Type B pancreatic cell (in vitro differentiated cells): ENCODE results near the gene ASB5. TPM values are rescaled to one million over a fixed set of nuclear protein-coding genes. Genes with fewer than 3 reads are reported as not detected.

Source experiments
- DNase-seq: peaks from one replicate; pipeline ENCODE4 v3.0.0; 2021; ENCODE audit warnings: mixed read lengths; ENCODE audit not compliant: unreplicated experiment; ENCODE audit errors: extremely low spot score
- H3K27ac Mint-ChIP-seq: 2 replicates; pipeline ENCODE4 v1.8.0; 2021; ENCODE audit warnings: mild to moderate bottlenecking, mixed read lengths
- H3K27me3 Mint-ChIP-seq: 2 replicates; pipeline ENCODE4 v1.8.0; 2021; ENCODE audit warnings: mixed read lengths
- H3K36me3 Mint-ChIP-seq: 2 replicates; pipeline ENCODE4 v1.8.0; 2021; ENCODE audit warnings: mixed read lengths
- H3K4me1 Mint-ChIP-seq: one replicate; pipeline ENCODE4 v1.8.0; 2021; ENCODE audit warnings: mixed read lengths; ENCODE audit not compliant: unreplicated experiment
- H3K4me3 Mint-ChIP-seq: 2 replicates; pipeline ENCODE4 v1.8.0; 2021; ENCODE audit warnings: mild to moderate bottlenecking, mixed read lengths
- H3K9me3 Mint-ChIP-seq: 2 replicates; pipeline ENCODE4 v1.8.0; 2021; ENCODE audit warnings: mixed read lengths
- long read RNA-seq: library from polyadenylated mRNA; unstranded; transcript quantifications from one replicate; pipeline ENCODE4 v2.0.0, GENCODE V29; 2020
- total RNA-seq: library from RNA; stranded (reverse); gene quantifications from 2 replicates; pipeline ENCODE4 v1.2.1, GENCODE V29; 2021; ENCODE audit warnings: low replicate concordance
- TF ChIP-seq, protein P1 (sequence below): fragments of 200-600 bp; sonication (generic); conservative IDR thresholded peaks from 2 replicates; pipeline ENCODE4 v1.5.0; 2021; ENCODE audit warnings: antibody characterized with exemption, mild to moderate bottlenecking

The ASB5 gene, protein sequence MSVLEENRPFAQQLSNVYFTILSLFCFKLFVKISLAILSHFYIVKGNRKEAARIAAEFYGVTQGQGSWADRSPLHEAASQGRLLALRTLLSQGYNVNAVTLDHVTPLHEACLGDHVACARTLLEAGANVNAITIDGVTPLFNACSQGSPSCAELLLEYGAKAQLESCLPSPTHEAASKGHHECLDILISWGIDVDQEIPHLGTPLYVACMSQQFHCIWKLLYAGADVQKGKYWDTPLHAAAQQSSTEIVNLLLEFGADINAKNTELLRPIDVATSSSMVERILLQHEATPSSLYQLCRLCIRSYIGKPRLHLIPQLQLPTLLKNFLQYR
- 0.10 TPM in 1 of 2 replicates, not detected in the other for total RNA-seq
- long read RNA-seq = 0 reads

DNA sequence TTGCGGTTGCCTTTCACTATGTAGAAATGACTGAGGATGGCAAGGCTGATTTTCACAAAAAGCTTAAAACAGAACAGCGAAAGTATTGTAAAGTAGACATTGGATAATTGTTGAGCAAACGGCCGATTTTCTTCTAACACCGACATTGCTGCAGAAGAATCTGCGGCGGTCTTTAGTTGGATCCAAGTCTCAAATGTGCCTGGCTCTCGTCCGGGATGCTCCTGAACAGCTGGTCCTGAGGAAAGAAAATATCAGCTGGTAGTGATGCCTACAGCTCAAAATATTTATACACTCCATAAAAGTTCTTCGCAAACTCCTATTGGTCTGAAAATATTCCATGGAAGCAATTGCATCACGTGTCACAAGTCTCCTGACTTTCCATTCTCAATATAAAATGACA, at the start of gene ASB5:
TSS of gene ASB5 (minus strand) at position 260 of the 400 bp plus-strand sequence. CDS start at position 146, 114 bp downstream.
- DNase-seq = no peak
- Mint-ChIP-seq H3K9me3 (no peaks in the 10 kb centered on the region), H3K4me1 (no peaks in the 10 kb centered on the region), H3K27ac (no peak within 1 kb of the TSS), H3K36me3 (no peaks in the 10 kb centered on the region), H3K4me3 (no peak within 1 kb of the TSS), H3K27me3 (no peaks in the 10 kb centered on the region)
- TF ChIP-seq, protein P1, sequence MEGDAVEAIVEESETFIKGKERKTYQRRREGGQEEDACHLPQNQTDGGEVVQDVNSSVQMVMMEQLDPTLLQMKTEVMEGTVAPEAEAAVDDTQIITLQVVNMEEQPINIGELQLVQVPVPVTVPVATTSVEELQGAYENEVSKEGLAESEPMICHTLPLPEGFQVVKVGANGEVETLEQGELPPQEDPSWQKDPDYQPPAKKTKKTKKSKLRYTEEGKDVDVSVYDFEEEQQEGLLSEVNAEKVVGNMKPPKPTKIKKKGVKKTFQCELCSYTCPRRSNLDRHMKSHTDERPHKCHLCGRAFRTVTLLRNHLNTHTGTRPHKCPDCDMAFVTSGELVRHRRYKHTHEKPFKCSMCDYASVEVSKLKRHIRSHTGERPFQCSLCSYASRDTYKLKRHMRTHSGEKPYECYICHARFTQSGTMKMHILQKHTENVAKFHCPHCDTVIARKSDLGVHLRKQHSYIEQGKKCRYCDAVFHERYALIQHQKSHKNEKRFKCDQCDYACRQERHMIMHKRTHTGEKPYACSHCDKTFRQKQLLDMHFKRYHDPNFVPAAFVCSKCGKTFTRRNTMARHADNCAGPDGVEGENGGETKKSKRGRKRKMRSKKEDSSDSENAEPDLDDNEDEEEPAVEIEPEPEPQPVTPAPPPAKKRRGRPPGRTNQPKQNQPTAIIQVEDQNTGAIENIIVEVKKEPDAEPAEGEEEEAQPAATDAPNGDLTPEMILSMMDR = no peak

DNA sequence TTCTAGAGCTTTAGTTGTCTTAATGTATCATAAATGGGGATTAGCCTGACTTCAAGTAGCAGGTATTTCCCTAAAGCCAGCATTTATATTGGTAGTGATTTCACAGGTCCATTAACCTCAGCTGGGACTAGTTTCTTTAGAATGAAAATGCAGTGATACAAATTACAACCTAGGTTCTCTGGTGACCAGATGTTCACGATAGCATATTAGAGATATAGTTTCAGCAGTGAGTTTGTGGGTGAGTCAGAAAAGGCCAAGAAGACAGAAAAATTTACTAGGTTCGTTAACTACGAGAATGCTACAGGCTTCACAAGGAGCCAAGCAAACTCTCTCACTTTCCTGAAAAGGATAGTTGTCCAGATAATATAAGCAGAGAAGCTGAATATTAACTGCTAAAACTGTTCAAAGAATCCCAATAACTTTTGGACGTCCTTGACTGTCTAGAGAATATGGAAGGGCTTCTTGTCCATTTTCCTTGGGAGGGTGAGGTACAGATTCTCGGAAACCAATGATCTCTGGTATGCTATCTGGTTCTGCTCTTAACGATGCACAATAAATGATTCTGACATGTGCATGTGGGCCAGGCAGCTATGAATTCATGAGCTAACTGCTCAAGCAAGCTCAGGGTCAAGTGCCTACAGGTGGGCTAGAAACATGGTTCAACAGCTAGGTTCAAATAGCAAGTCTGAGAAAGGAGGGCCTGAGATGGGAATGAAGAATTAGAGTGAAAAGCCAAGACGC, 44.7 kb upstream of the ASB5 start:
- TF ChIP-seq, protein P1 = no peak
- peaks cover 3% of the 10 kb centered on the region for H3K27me3 Mint-ChIP-seq
- H3K9me3 Mint-ChIP-seq = no peaks in the 10 kb centered on the region
- H3K27ac Mint-ChIP-seq = no peak overlapping the region
- no peak overlapping the region for H3K4me3 Mint-ChIP-seq
- H3K36me3 Mint-ChIP-seq = no peaks in the 10 kb centered on the region
- no peak for DNase-seq
- no peaks in the 10 kb centered on the region for H3K4me1 Mint-ChIP-seq

DNA sequence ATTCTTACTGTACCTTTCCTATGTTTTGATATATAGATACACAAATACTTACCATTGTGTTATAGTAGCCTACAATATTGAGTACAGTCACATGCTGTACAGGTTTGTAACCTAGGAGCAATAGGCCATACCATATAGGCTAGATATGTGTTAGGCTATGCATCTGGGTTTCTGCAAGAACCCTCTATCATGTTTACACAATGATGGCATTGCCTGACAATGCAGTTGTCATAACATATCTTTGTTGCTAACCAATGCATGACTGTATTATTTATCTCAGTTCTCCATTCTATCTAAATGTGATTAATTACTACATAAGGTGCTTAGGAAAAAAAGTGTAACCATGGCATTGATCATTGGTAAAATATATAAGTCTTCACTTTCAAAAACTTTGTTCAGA, 40.8 kb upstream of the ASB5 start:
- H3K27ac Mint-ChIP-seq = no peak overlapping the region
- TF ChIP-seq, protein P1 = no peak
- H3K9me3 Mint-ChIP-seq = no peaks in the 10 kb centered on the region
- H3K4me3 Mint-ChIP-seq = no peak overlapping the region
- peaks cover 3% of the 10 kb centered on the region for H3K27me3 Mint-ChIP-seq
- no peaks in the 10 kb centered on the region for H3K36me3 Mint-ChIP-seq
- DNase-seq = no peak
- H3K4me1 Mint-ChIP-seq = no peaks in the 10 kb centered on the region

DNA sequence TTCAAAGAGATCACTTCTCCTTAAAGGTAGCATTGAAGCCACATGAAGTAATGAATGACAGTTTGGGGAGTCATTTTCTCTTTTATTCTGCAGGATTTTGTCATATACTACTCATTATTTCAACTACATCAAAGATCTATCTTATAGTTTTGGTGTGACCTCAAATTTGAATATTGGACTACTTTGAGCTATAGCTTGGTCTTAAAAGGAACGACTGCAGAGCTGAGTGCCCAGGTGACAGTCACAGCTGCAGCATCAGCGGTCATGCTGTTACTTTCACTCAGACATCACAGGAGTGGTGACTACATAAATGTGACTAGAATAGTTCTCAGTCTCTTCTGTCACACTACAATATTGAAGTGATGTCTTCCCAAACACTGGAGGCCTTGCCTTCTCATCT, 40.0 kb upstream of the ASB5 start:
- H3K27ac Mint-ChIP-seq = no peak overlapping the region
- H3K4me1 Mint-ChIP-seq = no peaks in the 10 kb centered on the region
- TF ChIP-seq, protein P1 = no peak

DNA sequence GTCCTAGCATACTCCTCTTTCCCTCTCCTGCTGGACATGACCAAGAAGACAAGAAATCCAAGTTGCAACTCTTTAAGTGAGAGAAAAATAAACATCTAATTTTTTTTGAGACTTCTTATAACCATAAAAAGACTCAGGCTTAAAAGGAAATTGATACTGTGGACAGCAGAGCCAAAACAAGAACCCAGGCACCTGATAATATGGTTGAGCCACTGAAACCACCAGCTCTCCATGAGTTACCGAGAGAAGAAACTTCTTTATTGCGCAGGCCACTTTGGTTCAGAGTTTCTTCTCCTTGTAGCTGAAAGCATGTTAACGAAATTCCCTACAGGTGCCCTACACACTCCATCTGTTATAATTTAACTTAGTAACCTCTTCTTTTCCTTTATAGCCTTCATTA, 39.4 kb upstream of the ASB5 start:
- Mint-ChIP-seq H3K36me3 (no peaks in the 10 kb centered on the region), H3K9me3 (no peaks in the 10 kb centered on the region), H3K4me3 (no peak overlapping the region), H3K4me1 (no peaks in the 10 kb centered on the region), H3K27me3 (peaks cover 3% of the 10 kb centered on the region), H3K27ac (no peak overlapping the region)
- no peak for DNase-seq
- TF ChIP-seq, protein P1 = no peak

More for the DNA sequence above, 40.0 kb upstream of the ASB5 start:
- no peak for DNase-seq
- Mint-ChIP-seq H3K9me3 (no peaks in the 10 kb centered on the region), H3K27me3 (peaks cover 3% of the 10 kb centered on the region), H3K36me3 (no peaks in the 10 kb centered on the region), H3K4me3 (no peak overlapping the region)
